A673 (cell line): ENCODE results near the gene OR1I1.

Experiments
- EZH2 ChIP-seq: fragments of 200-600 bp; sonication (generic); IDR thresholded peaks from 2 replicates; pipeline ENCODE4 v1.6.1; 2017; ENCODE audit warnings: borderline replicate concordance, low read depth, mild to moderate bottlenecking, mixed read lengths, antibody characterized with exemption, low read length; ENCODE audit not compliant: poor library complexity, severe bottlenecking
- TF ChIP-seq, protein P1 (sequence below): fragments of 300-800, 200-600 bp; sonication (generic); conservative IDR thresholded peaks from 2 replicates; pipeline ENCODE4 v1.5.1; 2017; ENCODE audit warnings: low read depth, mild to moderate bottlenecking, antibody characterized with exemption, low read length, moderate library complexity, mixed read lengths

DNA sequence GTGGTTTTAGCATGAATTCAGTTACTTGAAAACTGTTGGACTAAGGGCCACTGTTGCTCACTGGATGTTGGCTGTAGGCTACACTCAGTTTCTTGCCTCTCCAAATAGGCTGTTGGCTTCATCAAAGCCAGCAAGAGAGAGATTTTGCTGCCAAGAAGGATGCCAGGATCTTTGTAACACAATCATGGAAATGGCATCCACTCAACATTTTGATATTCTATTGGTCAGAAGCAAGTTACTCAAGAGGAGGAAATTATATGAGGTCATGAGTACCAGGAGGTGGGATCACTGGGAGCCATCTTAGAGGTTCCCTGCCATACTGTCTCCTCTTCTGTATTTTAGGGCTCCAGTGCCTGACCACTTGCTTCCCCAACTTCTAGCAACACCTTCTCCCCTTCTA is 55.8 kb downstream of the OR1I1 start:
- TF ChIP-seq, protein P1, sequence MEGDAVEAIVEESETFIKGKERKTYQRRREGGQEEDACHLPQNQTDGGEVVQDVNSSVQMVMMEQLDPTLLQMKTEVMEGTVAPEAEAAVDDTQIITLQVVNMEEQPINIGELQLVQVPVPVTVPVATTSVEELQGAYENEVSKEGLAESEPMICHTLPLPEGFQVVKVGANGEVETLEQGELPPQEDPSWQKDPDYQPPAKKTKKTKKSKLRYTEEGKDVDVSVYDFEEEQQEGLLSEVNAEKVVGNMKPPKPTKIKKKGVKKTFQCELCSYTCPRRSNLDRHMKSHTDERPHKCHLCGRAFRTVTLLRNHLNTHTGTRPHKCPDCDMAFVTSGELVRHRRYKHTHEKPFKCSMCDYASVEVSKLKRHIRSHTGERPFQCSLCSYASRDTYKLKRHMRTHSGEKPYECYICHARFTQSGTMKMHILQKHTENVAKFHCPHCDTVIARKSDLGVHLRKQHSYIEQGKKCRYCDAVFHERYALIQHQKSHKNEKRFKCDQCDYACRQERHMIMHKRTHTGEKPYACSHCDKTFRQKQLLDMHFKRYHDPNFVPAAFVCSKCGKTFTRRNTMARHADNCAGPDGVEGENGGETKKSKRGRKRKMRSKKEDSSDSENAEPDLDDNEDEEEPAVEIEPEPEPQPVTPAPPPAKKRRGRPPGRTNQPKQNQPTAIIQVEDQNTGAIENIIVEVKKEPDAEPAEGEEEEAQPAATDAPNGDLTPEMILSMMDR = no peak
- no peak for TF ChIP-seq EZH2
